ENCODE measurements around the gene ADCY2. TPM values are rescaled to one million over a fixed set of nuclear protein-coding genes. Genes with fewer than 3 reads are reported as not detected.

Gene ADCY2
- total RNA-seq, 1 experiment from 2014 or later = not detected

- BruUV-seq (replicated peaks) = no TSS peak
- no peaks in the 10 kb centered on the region for H3K27me3 ChIP-seq (replicated peaks; ENCODE audit: control insufficient read depth, insufficient read depth, low read length)
- intact Hi-C loops (cut with micrococcal nuclease; ENCODE audit: unreplicated experiment) = no loop called here
- Mint-ChIP-seq H3K36me3 (ENCODE audit: insufficient read depth, unreplicated experiment) (no peaks in the 10 kb centered on the region), H3K9me3 (ENCODE audit: unreplicated experiment) (peaks cover 11% of the 10 kb centered on the region), H3K4me3 (ENCODE audit: unreplicated experiment) (no peak overlapping the region), H3K27me3 (ENCODE audit: insufficient read depth, unreplicated experiment) (peaks cover 13% of the 10 kb centered on the region), H3K27ac (ENCODE audit: unreplicated experiment) (no peak overlapping the region), H3K4me1 (ENCODE audit: low read depth, unreplicated experiment) (no peaks in the 10 kb centered on the region)
- TF ChIP-seq, protein P1, sequence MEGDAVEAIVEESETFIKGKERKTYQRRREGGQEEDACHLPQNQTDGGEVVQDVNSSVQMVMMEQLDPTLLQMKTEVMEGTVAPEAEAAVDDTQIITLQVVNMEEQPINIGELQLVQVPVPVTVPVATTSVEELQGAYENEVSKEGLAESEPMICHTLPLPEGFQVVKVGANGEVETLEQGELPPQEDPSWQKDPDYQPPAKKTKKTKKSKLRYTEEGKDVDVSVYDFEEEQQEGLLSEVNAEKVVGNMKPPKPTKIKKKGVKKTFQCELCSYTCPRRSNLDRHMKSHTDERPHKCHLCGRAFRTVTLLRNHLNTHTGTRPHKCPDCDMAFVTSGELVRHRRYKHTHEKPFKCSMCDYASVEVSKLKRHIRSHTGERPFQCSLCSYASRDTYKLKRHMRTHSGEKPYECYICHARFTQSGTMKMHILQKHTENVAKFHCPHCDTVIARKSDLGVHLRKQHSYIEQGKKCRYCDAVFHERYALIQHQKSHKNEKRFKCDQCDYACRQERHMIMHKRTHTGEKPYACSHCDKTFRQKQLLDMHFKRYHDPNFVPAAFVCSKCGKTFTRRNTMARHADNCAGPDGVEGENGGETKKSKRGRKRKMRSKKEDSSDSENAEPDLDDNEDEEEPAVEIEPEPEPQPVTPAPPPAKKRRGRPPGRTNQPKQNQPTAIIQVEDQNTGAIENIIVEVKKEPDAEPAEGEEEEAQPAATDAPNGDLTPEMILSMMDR (IDR thresholded peaks at IDR 0.05; ENCODE audit: insufficient read depth in 1 of 2, low read depth in 1 of 2, low read length in 1 of 2, severe bottlenecking in 1 of 2, unreplicated experiment in 1 of 2) = no peak
- ChIA-PET POLR2A (no interaction called here), CTCF (no interaction called here)
- H3K4me3 ChIP-seq (ENCODE audit: low read depth, low read length) = no peak overlapping the region
- H3K9me3 ChIP-seq = no peaks in the 10 kb centered on the region
- H3K36me3 ChIP-seq (ENCODE audit: control insufficient read depth, insufficient read depth, low read length) = no peaks in the 10 kb centered on the region
- no peak for DNase-seq
- H3K4me1 ChIP-seq = 0 out of 2 replicates have a peak, but pooled peaks cover 7% of the 10 kb centered on the region
These were observed 318.2 kb downstream of the ADCY2 start for GRCh38 chr5:7714119-7714518.

DNA sequence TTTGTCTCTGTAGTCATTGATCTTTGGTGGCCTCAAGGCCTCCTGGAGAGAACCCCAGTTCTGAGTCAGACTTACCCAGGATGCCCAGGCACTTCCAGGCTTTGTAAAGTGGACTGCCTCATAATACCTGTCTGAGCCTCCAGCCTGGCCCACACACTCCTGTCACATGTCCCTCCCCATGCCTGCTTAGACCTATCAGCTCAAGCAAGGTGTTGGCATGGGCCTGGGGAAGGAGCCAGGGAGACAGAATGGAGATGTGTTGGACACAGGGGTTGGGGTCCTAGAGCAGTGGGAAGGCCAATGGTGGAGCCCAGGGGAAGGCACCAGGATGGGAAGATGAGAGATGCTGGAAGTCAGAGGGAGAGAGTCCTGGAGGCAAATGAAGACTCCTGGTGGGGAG lies 318.8 kb downstream of the ADCY2 start:
- 0 out of 2 replicates have a peak, but pooled peaks cover 7% of the 10 kb centered on the region for H3K4me1 ChIP-seq
- Mint-ChIP-seq H3K4me1 (ENCODE audit: low read depth, unreplicated experiment) (no peaks in the 10 kb centered on the region), H3K27ac (ENCODE audit: unreplicated experiment) (no peak overlapping the region), H3K4me3 (ENCODE audit: unreplicated experiment) (no peak overlapping the region), H3K36me3 (ENCODE audit: insufficient read depth, unreplicated experiment) (no peaks in the 10 kb centered on the region), H3K27me3 (ENCODE audit: insufficient read depth, unreplicated experiment) (peaks cover 13% of the 10 kb centered on the region), H3K9me3 (ENCODE audit: unreplicated experiment) (peaks cover 11% of the 10 kb centered on the region)
- intact Hi-C loops (cut with micrococcal nuclease; ENCODE audit: unreplicated experiment) = no loop called here
- no peak overlapping the region for H3K4me3 ChIP-seq (ENCODE audit: low read depth, low read length)
- ChIA-PET CTCF (no interaction called here), POLR2A (no interaction called here)
- TF ChIP-seq, protein P1 (IDR thresholded peaks at IDR 0.05; ENCODE audit: insufficient read depth in 1 of 2, low read depth in 1 of 2, low read length in 1 of 2, severe bottlenecking in 1 of 2, unreplicated experiment in 1 of 2) = no peak
- BruUV-seq (replicated peaks) = no TSS peak
- no peaks in the 10 kb centered on the region for H3K9me3 ChIP-seq
- DNase-seq = no peak
- no peaks in the 10 kb centered on the region for H3K27me3 ChIP-seq (replicated peaks; ENCODE audit: control insufficient read depth, insufficient read depth, low read length)
- no peaks in the 10 kb centered on the region for H3K36me3 ChIP-seq (ENCODE audit: control insufficient read depth, insufficient read depth, low read length)

GRCh38 chr5:7717691-7718090 lies 321.8 kb downstream of the ADCY2 start:
- H3K9me3 ChIP-seq = no peaks in the 10 kb centered on the region
- Mint-ChIP-seq H3K27ac (ENCODE audit: unreplicated experiment) (no peak overlapping the region), H3K9me3 (ENCODE audit: unreplicated experiment) (no peaks in the 10 kb centered on the region), H3K4me3 (ENCODE audit: unreplicated experiment) (no peak overlapping the region), H3K36me3 (ENCODE audit: insufficient read depth, unreplicated experiment) (no peaks in the 10 kb centered on the region), H3K27me3 (ENCODE audit: insufficient read depth, unreplicated experiment) (peaks cover 4% of the 10 kb centered on the region), H3K4me1 (ENCODE audit: low read depth, unreplicated experiment) (no peaks in the 10 kb centered on the region)
- H3K4me3 ChIP-seq (ENCODE audit: low read depth, low read length) = no peak overlapping the region
- ChIA-PET POLR2A (no interaction called here), CTCF (no interaction called here)
- TF ChIP-seq, protein P1 (IDR thresholded peaks at IDR 0.05; ENCODE audit: insufficient read depth in 1 of 2, low read depth in 1 of 2, low read length in 1 of 2, severe bottlenecking in 1 of 2, unreplicated experiment in 1 of 2) = no peak
- intact Hi-C loops (cut with micrococcal nuclease; ENCODE audit: unreplicated experiment) = no loop called here
- H3K27me3 ChIP-seq (replicated peaks; ENCODE audit: control insufficient read depth, insufficient read depth, low read length) = no peaks in the 10 kb centered on the region
- BruUV-seq (replicated peaks) = no TSS peak
- no peaks in the 10 kb centered on the region for H3K4me1 ChIP-seq
- no peak for DNase-seq
- H3K36me3 ChIP-seq (ENCODE audit: control insufficient read depth, insufficient read depth, low read length) = no peaks in the 10 kb centered on the region

All from Caco-2 (cell line).